HG03280 (cell line): ENCODE data around the gene ADAM17.

Experiments
- ATAC-seq: cut with Tn5 transposase; IDR thresholded peaks from one replicate; pipeline ENCODE4 v1.9.1; 2021; ENCODE audit warnings: mild to moderate bottlenecking, moderate library complexity; ENCODE audit not compliant: unreplicated experiment

The ADAM17 gene

GRCh38 chr2:9474361-9475057 is 81.1 kb downstream of the ADAM17 start, which contains the start of gene IAH1:
Gene IAH1 (plus strand): TSS chr2:9474551. CDS start chr2:9474567, 16 bp downstream.
- ATAC-seq = peak; percentile 79

DNA sequence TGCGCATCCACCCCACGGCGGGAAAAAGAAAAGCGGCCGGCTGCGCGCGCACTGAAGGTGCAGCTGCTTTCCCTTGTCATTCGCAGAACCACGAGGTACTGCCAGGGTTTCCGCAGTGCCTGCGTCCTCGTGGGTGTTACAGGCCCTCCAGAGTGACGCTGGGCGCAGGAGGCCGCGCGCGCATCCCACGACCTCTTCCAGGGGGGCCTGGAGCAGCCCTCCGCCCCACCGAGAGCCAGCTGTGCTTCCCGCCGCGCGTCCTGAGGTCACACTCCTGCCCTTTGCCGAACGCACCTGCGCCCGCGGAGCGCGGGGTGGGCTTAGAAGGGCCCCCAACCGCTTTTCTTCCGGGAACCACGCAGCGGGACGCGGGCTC is 81.7 kb downstream of the ADAM17 start:
- ATAC-seq = peak; percentile 7

- no peak for ATAC-seq
Observed at GRCh38 chr2:9473308-9473984, 82.2 kb downstream of the ADAM17 start.

DNA sequence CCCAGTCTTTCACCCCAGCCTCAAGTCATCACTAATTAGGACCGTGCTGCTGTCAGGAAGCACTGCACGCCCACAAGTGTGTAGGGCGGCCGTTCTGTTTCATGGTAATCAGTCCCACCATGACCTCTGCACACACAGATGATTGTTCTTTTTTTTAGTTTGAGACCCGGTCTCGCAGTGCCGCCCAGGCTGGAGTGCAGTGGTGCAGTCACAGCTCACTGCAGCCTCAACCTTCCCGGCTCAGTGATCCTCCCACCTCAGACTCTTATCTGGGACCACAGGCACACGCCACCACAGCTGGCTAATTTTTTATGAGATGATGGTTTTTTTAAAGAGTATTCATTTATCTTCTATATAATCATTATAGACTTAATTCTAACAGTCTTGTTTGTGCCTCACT is 83.1 kb downstream of the ADAM17 start:
- ATAC-seq = no peak

DNA sequence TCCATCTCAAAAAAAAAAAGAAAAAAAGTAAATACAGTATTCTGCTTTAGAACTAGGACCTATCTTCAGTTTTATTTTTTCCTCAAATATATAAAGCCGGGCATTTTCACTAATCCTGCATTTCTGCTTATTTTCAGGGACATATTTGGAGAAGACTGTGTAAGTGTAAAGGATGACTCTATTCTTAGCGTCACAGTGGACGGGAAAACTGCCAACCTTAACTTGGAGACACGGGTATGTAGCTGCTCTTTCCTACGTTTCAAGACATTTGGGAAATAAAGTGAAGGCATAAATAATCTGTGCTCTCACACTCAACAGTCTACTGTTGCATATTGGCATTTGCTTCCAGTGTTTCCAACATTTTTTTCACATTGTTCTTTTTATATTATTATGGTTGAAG is 84.4 kb downstream of the ADAM17 start:
- no peak for ATAC-seq

- ATAC-seq = no peak
Observed at GRCh38 chr2:9467687-9468086, 87.9 kb downstream of the ADAM17 start.

DNA sequence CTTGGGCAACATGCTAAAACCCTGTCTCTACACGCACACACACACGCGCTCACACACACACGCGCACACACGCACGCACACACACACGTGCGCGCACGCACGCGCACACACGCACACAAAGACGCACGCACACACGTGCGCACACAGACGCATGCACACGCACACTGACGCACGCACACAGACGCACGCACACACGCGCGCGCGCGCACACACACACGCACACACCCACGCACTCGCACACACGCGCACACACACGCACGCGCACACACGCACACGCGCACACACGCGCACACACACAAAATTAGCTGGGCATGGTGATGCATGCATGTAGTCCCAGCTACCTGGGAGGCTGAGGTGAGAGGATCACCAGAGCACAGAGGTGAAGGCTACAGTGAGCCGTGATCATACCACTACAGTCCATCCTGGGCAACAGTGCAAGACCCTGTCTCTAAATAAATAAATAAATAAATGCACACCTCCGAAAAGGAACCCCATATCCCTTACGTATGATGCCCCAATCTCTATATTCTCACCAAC is 89.4 kb downstream of the ADAM17 start:
- no peak for ATAC-seq

DNA sequence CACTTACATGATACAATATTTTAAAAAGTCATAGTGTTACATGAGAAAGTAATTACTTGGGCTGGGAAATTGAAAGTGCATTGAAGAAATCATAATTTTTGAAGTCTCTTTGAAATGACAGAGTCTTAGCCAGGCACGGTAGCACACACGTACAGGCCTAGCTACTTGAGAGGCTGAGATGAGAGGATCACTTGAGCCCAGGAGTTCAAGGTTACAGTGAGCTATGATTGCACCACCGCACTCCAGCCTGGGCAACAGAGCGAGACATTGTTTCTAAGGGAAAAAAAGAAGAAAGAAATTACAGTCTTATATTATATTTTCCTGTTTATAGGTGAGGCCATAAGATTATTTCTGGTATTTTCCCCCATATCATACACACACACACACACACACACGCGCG is 90.5 kb downstream of the ADAM17 start:
- ATAC-seq = no peak

GRCh38 chr2:9463698-9464034 is 92.0 kb downstream of the ADAM17 start:
- ATAC-seq = no peak

DNA sequence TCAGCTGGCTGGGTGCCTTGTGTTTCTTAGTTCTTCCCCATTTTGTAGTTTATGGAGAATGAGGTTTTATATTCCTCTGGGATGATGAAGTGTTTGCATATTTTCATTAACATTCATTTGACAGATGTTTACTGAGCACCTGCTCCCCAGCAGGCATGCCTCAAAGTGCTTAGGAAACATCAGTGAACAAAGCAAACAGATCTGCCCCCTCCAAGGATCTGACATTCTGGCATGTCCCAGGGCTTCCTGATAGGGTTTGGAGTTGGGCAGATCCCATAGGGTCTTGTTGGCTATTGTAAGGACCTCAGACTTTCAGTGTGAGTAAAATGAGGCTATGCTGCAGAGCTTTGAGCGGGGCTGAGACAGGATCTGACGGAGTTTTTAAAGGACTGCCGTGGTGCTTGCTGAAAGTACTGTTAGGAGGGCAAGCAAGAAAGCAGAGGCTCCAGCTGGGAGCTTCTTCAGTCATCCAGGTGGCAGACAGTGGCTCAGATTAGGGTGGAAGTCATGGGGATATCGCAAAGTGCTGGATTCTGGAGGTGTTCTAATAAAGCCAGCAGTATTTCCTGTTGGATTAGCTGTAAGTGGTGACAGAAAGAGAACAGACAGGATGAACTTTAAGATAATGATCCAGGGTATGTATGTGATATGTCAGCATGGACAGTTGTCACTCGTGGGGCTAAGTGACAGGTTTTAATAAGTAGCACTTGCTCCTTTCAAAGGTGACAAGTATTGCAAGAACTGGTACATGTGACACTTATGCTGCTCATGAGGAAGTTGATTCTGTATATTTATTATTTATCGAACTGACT is 92.5 kb downstream of the ADAM17 start:
- ATAC-seq = no peak

- no peak for ATAC-seq
Observed at GRCh38 chr2:9462313-9462712, 93.3 kb downstream of the ADAM17 start.

DNA sequence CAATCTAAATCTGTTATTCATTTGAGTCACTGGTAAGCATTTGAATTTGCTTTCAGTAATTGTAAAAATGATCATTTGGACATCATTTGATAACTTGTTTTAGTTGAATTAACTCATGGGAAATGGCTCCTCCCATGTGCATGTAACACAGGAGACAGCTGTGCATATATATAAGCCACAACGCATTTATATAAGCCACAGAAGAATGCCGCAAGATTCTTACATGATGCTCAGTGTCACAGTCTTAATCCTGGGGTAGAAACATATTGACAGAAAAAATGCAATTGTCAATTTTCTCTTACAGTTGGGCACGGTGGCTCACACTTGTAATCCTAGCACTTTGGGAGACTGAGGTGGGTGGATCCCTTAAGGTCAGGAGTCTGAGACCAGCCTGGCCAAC is 94.6 kb downstream of the ADAM17 start:
- ATAC-seq = no peak

- ATAC-seq = no peak
Observed at GRCh38 chr2:9460441-9461017, 95.1 kb downstream of the ADAM17 start.

- no peak for ATAC-seq
Observed at GRCh38 chr2:9451231-9451630, 104.4 kb downstream of the ADAM17 start.

- no peak for ATAC-seq
Observed at GRCh38 chr2:9445089-9445488, 110.5 kb downstream of the ADAM17 start.

DNA sequence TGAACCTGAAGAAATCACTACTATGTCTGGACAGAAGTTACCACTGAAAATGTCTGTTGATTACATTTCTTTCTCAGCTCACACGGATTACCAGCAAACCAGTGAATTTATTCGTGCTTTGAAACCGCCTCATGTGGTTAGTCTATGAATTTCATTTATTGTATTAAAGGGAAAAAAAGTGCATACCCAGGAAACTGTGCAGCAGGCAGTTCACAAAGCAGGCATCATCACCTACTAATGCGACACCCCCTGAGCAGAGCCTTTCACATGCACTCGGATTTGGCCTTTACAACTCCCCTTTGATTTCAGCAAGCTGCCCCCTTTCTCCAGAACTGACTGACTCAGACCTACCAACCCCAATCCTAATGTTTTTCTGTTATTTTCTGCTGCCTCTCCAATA is 112.1 kb downstream of the ADAM17 start:
- no peak for ATAC-seq

DNA sequence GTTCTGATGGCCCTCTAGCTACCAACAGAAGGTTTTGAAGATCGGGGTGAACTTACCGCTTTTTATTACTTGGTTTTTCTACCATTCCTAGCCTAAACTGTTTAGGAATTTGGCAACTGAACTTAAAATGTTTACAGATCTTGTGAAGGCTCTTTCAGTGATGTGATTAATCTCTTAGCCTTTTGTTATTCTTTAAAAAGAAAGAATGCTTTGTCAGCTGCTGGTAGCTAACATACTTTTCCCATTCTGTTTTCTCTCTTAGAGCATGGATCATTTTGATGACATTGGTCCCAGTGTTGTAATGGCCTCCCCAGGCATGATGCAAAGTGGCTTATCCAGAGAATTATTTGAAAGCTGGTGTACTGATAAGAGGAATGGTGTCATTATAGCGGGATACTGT is 114.1 kb downstream of the ADAM17 start:
- ATAC-seq = no peak

- ATAC-seq = no peak
Observed at GRCh38 chr2:9440058-9440727, 115.4 kb downstream of the ADAM17 start.

DNA sequence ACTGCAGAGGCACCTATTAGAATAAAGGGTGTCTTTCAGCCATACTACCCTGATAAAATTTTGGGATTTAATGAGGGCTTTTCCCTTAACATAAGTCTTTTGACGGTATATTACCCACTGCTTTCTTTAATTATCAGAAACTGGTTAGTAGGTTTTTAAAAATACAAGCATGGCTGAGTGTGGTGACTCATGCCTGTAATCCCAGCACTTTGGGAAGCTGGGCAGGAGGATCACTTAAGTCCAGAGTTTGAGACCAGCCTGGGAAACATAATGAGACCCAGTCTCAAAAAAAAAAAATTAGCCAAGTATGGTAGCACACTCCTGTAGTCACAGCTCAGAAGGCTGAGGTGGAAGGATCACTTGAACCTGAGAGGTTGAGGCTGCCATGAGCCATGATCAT is 116.1 kb downstream of the ADAM17 start:
- no peak for ATAC-seq
